A673 (cell line): ENCODE data around the gene RAB11FIP4. TPM values are rescaled to one million over a fixed set of nuclear protein-coding genes. Genes with fewer than 3 reads are reported as not detected.

Source experiments
- BruUV-seq: library from RNA; stranded (reverse); fragments of 400-500 nt; replicated peaks from 2 replicates; lab custom pipeline; 2021; lab: Mats Ljungman, UMichigan
- CTCF ChIA-PET: fragments of 300-600 bp; sonication (Branson Sonifier 250); formaldehyde crosslinking; loops from one replicate; lab custom pipeline; 2022; ENCODE audit warnings: antibody characterized with exemption; lab: Charles Lee
- POLR2A ChIA-PET: fragments of 300-600 bp; sonication (Branson Sonifier 250); formaldehyde crosslinking; loops from one replicate; lab custom pipeline; 2022; ENCODE audit warnings: antibody characterized with exemption; ENCODE audit not compliant: low non-redundant PET; lab: Charles Lee
- DNase-seq: peaks from one replicate; pipeline ENCODE4 v3.0.0-alpha.2; 2015; ENCODE audit warnings: low spot score
- H3K27ac ChIP-seq: fragments of 200-600 bp; sonication (generic); 2 replicates; pipeline ENCODE4 v1.5.1; 2016; ENCODE audit warnings: mixed run types, low read depth, mild to moderate bottlenecking, mixed read lengths, antibody characterized with exemption, low read length; ENCODE audit not compliant: poor library complexity, severe bottlenecking
- H3K27me3 ChIP-seq: fragments of 200-600 bp; sonication (generic); replicated peaks from 2 replicates; pipeline ENCODE4 v1.6.1; 2017; ENCODE audit warnings: mixed run types, low read depth, mild to moderate bottlenecking, mixed read lengths, antibody characterized with exemption, low read length; ENCODE audit not compliant: insufficient read depth, poor library complexity
- H3K36me3 ChIP-seq: fragments of 200-600 bp; sonication (generic); 2 replicates; pipeline ENCODE4 v1.6.1; 2016; ENCODE audit warnings: mixed run types, mild to moderate bottlenecking, mixed read lengths, antibody characterized with exemption, low read length; ENCODE audit not compliant: insufficient read depth, poor library complexity, severe bottlenecking
- H3K4me1 ChIP-seq: fragments of 200-600 bp; sonication (generic); 2 replicates; pipeline ENCODE4 v1.6.1; 2017; ENCODE audit warnings: mixed run types, mild to moderate bottlenecking, mixed read lengths, antibody characterized with exemption, low read length; ENCODE audit not compliant: insufficient read depth, poor library complexity, severe bottlenecking
- H3K4me3 ChIP-seq: fragments of 200-600 bp; sonication (generic); 2 replicates; pipeline ENCODE4 v1.5.1; 2016; ENCODE audit warnings: low read depth, mixed run types, mild to moderate bottlenecking, mixed read lengths, low read length; ENCODE audit not compliant: poor library complexity, severe bottlenecking
- H3K9me3 ChIP-seq: fragments of 200-600 bp; sonication (generic); 2 replicates; pipeline ENCODE4 v1.6.1; 2016; ENCODE audit warnings: mixed run types, low read depth, mild to moderate bottlenecking, mixed read lengths, antibody characterized with exemption, low read length; ENCODE audit not compliant: poor library complexity, severe bottlenecking
- EZH2 ChIP-seq: fragments of 200-600 bp; sonication (generic); IDR thresholded peaks from 2 replicates; pipeline ENCODE4 v1.6.1; 2017; ENCODE audit warnings: borderline replicate concordance, low read depth, mild to moderate bottlenecking, mixed read lengths, antibody characterized with exemption, low read length; ENCODE audit not compliant: poor library complexity, severe bottlenecking
- intact Hi-C: fragments of 100-400 bp; cut with micrococcal nuclease; formaldehyde crosslinking; loops from one replicate; pipeline ENCODE4 v1.10.0; 2022; ENCODE audit not compliant: unreplicated experiment
- total RNA-seq: library from RNA; stranded (reverse); gene quantifications from 2 replicates; pipeline ENCODE4 v1.2.3, GENCODE V29; 2021
- TF ChIP-seq, protein P1 (sequence below): fragments of 300-800, 200-600 bp; sonication (generic); conservative IDR thresholded peaks from 2 replicates; pipeline ENCODE4 v1.5.1; 2017; ENCODE audit warnings: low read depth, mild to moderate bottlenecking, antibody characterized with exemption, low read length, moderate library complexity, mixed read lengths

Gene RAB11FIP4
- total RNA-seq, 1 experiment from 2014 or later, result 2.4 TPM

DNA sequence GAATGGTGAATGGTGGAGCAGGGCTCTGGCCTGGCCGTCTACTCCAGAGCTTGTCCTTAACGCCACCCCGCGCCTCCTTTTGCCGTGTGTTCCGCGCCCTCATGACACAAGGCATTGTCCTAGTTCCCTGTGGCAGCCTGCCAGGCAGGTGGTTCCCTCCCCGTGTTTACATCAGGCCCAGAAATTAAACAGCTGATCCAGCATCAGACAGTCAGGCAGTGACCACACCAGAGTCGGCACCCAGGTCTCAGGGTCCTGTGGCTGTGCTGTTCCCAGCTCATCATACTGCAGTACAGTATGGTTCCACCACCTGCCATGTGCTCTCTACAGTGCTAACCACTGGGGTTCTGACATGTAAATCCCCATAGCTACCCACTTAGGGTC, 119.7 kb downstream of the RAB11FIP4 start:
- ChIA-PET POLR2A (no interaction called here), CTCF (no interaction called here)
- BruUV-seq, result no TSS peak
- Histone ChIP-seq H3K27ac (no peak overlapping the region), H3K4me3 (no peak overlapping the region), H3K4me1 (no peaks in the 10 kb centered on the region), H3K9me3 (no peaks in the 10 kb centered on the region), H3K36me3 (no peaks in the 10 kb centered on the region), H3K27me3 (no peaks in the 10 kb centered on the region)
- TF ChIP-seq, protein P1, sequence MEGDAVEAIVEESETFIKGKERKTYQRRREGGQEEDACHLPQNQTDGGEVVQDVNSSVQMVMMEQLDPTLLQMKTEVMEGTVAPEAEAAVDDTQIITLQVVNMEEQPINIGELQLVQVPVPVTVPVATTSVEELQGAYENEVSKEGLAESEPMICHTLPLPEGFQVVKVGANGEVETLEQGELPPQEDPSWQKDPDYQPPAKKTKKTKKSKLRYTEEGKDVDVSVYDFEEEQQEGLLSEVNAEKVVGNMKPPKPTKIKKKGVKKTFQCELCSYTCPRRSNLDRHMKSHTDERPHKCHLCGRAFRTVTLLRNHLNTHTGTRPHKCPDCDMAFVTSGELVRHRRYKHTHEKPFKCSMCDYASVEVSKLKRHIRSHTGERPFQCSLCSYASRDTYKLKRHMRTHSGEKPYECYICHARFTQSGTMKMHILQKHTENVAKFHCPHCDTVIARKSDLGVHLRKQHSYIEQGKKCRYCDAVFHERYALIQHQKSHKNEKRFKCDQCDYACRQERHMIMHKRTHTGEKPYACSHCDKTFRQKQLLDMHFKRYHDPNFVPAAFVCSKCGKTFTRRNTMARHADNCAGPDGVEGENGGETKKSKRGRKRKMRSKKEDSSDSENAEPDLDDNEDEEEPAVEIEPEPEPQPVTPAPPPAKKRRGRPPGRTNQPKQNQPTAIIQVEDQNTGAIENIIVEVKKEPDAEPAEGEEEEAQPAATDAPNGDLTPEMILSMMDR, result no peak
- TF ChIP-seq EZH2, result no peak
- intact Hi-C loops, result no loop called here
- DNase-seq, result no peak

DNA sequence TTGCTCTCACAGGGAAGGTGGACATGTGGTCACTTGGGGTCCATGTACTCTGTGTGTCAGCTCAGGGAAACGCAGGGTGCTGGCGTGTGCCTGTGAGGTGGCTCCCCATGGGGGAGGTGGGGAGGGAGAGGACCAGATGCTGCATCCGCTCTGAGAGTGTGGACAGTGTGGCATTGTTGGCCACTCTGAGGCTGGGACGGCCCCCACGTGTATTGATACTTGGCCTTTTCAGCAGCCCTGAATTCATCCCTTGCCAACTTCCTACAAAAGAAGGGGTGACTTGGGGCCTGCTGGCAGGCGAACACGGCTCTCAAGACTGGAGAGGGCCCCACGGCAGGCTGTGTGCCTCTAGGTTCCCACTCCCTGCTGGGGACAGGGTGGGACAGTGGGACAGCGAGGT, 120.1 kb downstream of the RAB11FIP4 start:
- Histone ChIP-seq H3K4me1 (no peaks in the 10 kb centered on the region), H3K4me3 (no peak overlapping the region), H3K36me3 (no peaks in the 10 kb centered on the region), H3K27me3 (no peaks in the 10 kb centered on the region), H3K9me3 (no peaks in the 10 kb centered on the region), H3K27ac (no peak overlapping the region)
- no peak for TF ChIP-seq EZH2
- TF ChIP-seq, protein P1, result no peak
- CTCF ChIA-PET, result no interaction called here
- no TSS peak for BruUV-seq
- POLR2A ChIA-PET, result no interaction called here
- no peak for DNase-seq
- intact Hi-C loops, result no loop called here

DNA sequence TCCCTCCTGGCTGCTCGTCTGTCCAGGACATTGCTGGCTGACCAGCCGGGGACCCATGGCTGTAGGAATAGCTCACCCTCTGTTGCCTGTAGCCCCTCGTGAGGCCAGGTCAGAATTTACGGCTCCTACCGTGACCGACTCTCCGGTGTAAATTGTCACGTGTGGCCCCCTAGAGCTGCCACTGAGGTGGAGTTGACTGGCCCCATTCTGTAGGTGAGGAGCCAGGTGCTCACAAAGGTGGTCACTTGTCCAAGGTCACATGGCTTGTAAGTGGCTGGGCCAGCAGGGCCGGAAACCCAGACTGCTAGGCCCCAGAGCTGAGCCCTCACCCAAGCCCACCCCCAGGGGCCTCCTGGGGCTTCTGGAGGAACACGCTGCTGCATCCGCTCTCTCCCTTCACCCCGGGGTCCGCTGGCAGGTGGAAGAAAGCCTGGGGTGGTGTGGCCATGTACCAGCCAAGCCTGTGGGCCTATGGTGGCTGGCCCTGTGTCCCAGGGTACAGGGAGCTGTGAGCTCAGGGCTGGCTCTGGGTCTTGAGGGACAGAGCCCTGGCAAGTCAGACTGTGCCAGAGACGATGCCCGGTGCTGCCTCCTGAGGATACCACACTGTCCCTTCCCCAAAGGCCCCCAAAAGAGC, 120.7 kb downstream of the RAB11FIP4 start:
- intact Hi-C loops, result no loop called here
- H3K9me3 ChIP-seq, result no peaks in the 10 kb centered on the region
- H3K4me1 ChIP-seq, result no peaks in the 10 kb centered on the region
- H3K27me3 ChIP-seq, result no peaks in the 10 kb centered on the region
- no peak overlapping the region for H3K27ac ChIP-seq
- CTCF ChIA-PET, result no interaction called here
- TF ChIP-seq, protein P1, result no peak
- no peak for TF ChIP-seq EZH2
- POLR2A ChIA-PET, result no interaction called here
- DNase-seq, result no peak
- H3K4me3 ChIP-seq, result no peak overlapping the region
- H3K36me3 ChIP-seq, result no peaks in the 10 kb centered on the region
- BruUV-seq, result no TSS peak
